Suprapubic skin (tissue), 4 donors: ENCODE data around the gene SSX5.

Experiments used
- CTCF ChIP-seq, 2 donors: fragments of 200-600 bp in 1 of 2; fragments of 450-650 bp in 1 of 2; sonication (generic) in 1 of 2; IDR thresholded peaks; one replicate each; pipeline ENCODE4 v1.5.1; 2016 to 2019; ENCODE audit warnings: antibody characterized with exemption in 2 of 2, mild to moderate bottlenecking in 1 of 2, moderate library complexity in 1 of 2
- EP300 ChIP-seq: sonication (generic); formaldehyde crosslinking; IDR thresholded peaks from one replicate; pipeline ENCODE4 v1.6.1; 2017; ENCODE audit warnings: antibody characterized with exemption
- POLR2A ChIP-seq, 2 donors: fragments of 450-650 bp; IDR thresholded peaks; one replicate each; pipeline ENCODE4 v1.6.1; 2017; ENCODE audit warnings: antibody characterized with exemption in 2 of 2, mild to moderate bottlenecking in 2 of 2, moderate library complexity in 2 of 2
- POLR2AphosphoS5 ChIP-seq, 3 donors: sonication (generic); formaldehyde crosslinking; IDR thresholded peaks; one replicate each; pipeline ENCODE4 v1.6.1; 2017; ENCODE audit warnings: antibody characterized with exemption in 3 of 3

- TF ChIP-seq POLR2A (IDR thresholded peaks at IDR 0.05) (no peak), CTCF (IDR thresholded peaks at IDR 0.05) (no peak), POLR2AphosphoS5 (IDR thresholded peaks at IDR 0.05) (no peak), EP300 (no peak)
Observed at GRCh38 chrX:48165241-48165640, 31.4 kb downstream of the SSX5 start.
